ENCODE results near the gene MBD3L3. TPM values are rescaled to one million over a fixed set of nuclear protein-coding genes. Genes with fewer than 3 reads are reported as not detected.

The MBD3L3 gene
- total RNA-seq, 1 experiment from 2014 or later, result not detected

DNA sequence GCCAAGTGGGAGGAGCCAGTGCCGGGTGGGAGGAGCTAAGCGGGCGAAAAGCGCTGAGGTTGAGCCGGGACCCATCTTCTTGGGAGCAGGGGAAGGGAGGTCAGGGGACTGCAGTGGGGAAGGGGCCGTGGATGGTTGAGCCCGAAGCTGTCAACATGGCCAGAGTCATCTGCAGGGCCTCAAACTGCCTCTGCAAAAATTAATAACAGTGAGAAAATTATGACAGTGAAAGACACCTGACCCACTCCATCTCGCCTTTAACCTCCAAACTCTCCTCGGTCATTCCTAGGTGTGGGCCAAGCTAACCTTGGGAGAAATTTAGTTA is 41.1 kb upstream of the MBD3L3 start:
- H3K4me1 Mint-ChIP-seq (ENCODE audit: low read depth, unreplicated experiment), result no peaks in the 10 kb centered on the region
- peaks cover 13% of the 10 kb centered on the region for H3K27me3 Mint-ChIP-seq (ENCODE audit: unreplicated experiment)
- no peak for DNase-seq
- no peak overlapping the region for H3K27ac Mint-ChIP-seq (ENCODE audit: unreplicated experiment)
- CTCF ChIA-PET, result interaction anchor here (0.6 to 1.0 kb wide), 3 partner anchors 130 to 254 kb away, joined by 4 read pairs; no protein-coding TSS in a partner anchor
- H3K9me3 Mint-ChIP-seq (ENCODE audit: low read depth, unreplicated experiment), result peaks cover 7% of the 10 kb centered on the region
- peaks cover 16% of the 10 kb centered on the region for H3K36me3 Mint-ChIP-seq (ENCODE audit: insufficient read depth, unreplicated experiment)
- TF ChIP-seq, protein P1, sequence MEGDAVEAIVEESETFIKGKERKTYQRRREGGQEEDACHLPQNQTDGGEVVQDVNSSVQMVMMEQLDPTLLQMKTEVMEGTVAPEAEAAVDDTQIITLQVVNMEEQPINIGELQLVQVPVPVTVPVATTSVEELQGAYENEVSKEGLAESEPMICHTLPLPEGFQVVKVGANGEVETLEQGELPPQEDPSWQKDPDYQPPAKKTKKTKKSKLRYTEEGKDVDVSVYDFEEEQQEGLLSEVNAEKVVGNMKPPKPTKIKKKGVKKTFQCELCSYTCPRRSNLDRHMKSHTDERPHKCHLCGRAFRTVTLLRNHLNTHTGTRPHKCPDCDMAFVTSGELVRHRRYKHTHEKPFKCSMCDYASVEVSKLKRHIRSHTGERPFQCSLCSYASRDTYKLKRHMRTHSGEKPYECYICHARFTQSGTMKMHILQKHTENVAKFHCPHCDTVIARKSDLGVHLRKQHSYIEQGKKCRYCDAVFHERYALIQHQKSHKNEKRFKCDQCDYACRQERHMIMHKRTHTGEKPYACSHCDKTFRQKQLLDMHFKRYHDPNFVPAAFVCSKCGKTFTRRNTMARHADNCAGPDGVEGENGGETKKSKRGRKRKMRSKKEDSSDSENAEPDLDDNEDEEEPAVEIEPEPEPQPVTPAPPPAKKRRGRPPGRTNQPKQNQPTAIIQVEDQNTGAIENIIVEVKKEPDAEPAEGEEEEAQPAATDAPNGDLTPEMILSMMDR (IDR thresholded peaks at IDR 0.05; ENCODE audit: unreplicated experiment), result no peak
- BruUV-seq (replicated peaks), result no TSS peak
- H3K4me3 Mint-ChIP-seq (ENCODE audit: low read depth, unreplicated experiment), result peak overlapping the region; percentile 86
- intact Hi-C loops (cut with micrococcal nuclease; ENCODE audit: unreplicated experiment), result no loop called here

DNA sequence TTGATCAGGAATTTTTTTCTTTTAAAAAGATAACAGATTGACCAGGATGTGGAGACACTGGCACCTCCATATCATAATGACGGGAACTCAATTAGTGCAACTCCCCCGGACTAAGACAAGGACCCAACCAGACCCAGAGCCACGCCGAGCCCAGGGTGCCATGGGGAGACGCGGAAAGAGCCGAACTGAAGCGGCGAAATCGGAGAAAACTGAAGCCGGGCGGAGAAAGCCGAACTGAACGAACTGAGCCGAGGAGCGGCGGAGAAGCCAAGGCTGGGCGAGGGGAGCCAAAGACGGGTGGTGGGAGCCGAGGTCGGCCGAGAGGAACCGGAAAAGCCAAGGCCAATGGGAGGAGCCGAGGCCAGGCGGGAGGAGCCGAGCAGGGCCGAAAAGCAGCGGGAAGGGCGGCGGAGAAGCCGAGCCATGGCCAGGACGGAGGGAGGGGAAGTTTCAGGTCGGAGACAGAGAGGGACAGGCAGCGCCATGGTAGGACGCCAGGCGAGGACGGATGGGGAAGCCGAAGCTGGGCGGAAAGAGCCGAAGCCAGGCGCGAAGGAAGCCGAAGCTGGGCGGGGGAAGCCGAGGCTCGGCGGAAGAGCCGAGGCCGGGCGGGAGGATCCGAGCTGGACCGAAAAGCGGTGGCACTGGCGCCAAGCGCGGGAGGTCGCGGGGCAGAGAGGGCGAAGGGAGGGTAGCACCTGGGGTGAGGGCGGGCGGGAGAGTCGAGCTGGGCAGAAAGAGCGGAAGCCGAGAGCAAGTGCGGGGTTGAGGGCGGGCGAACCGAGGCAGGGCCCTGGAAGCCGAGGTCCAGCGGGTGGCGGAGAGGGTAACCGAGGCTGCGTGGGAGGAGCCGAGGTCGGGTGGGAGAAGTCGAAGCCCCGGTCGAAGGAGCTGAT is 40.5 kb upstream of the MBD3L3 start:
- intact Hi-C loops (cut with micrococcal nuclease; ENCODE audit: unreplicated experiment), result no loop called here
- peak; percentile 85 for DNase-seq
- no peaks in the 10 kb centered on the region for H3K4me1 Mint-ChIP-seq (ENCODE audit: low read depth, unreplicated experiment)

DNA sequence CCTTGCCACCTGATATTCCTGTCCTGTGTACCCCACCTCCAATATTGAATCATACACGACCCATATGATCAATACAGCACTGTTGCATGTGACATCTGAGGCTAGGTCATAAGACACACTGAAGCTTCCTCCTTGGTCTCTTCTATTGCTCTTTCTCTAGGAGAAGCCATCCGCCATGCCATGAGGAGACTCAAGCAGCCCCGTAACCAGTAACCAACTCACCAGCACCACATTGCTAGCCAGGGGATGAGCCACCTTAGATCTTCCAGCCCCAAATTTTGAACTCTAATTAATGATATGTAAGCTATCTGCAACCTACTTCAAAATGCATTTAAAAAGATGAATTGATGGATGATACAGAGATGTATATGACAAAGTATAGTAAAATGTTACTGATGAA is 39.6 kb upstream of the MBD3L3 start:
- TF ChIP-seq, protein P1 (IDR thresholded peaks at IDR 0.05; ENCODE audit: unreplicated experiment), result no peak
- BruUV-seq (replicated peaks), result no TSS peak
- DNase-seq, result no peak
- Mint-ChIP-seq H3K4me1 (ENCODE audit: low read depth, unreplicated experiment) (no peaks in the 10 kb centered on the region), H3K27ac (ENCODE audit: unreplicated experiment) (peak overlapping the region; percentile 77), H3K9me3 (ENCODE audit: low read depth, unreplicated experiment) (peaks cover 7% of the 10 kb centered on the region), H3K4me3 (ENCODE audit: low read depth, unreplicated experiment) (peak overlapping the region; percentile 86), H3K36me3 (ENCODE audit: insufficient read depth, unreplicated experiment) (peaks cover 16% of the 10 kb centered on the region), H3K27me3 (ENCODE audit: unreplicated experiment) (peaks cover 13% of the 10 kb centered on the region)
- CTCF ChIA-PET, result interaction anchor here (0.6 kb wide), 1 partner anchor 29 kb away, joined by 3 read pairs; the partner anchor contains the start of gene ZNF557
- intact Hi-C loops (cut with micrococcal nuclease; ENCODE audit: unreplicated experiment), result no loop called here

More for the DNA sequence above, 40.5 kb upstream of the MBD3L3 start:
- BruUV-seq (replicated peaks), result TSS peak; percentile 71
- Mint-ChIP-seq H3K4me3 (ENCODE audit: low read depth, unreplicated experiment) (peak overlapping the region; percentile 86), H3K9me3 (ENCODE audit: low read depth, unreplicated experiment) (peaks cover 7% of the 10 kb centered on the region), H3K27me3 (ENCODE audit: unreplicated experiment) (peaks cover 13% of the 10 kb centered on the region), H3K27ac (ENCODE audit: unreplicated experiment) (peak overlapping the region; percentile 77), H3K36me3 (ENCODE audit: insufficient read depth, unreplicated experiment) (peaks cover 16% of the 10 kb centered on the region)
- TF ChIP-seq, protein P1 (IDR thresholded peaks at IDR 0.05; ENCODE audit: unreplicated experiment), result no peak
- CTCF ChIA-PET, result interaction anchor here (0.6 to 1.0 kb wide), 3 partner anchors 130 to 255 kb away, joined by 4 read pairs; no protein-coding TSS in a partner anchor

DNA sequence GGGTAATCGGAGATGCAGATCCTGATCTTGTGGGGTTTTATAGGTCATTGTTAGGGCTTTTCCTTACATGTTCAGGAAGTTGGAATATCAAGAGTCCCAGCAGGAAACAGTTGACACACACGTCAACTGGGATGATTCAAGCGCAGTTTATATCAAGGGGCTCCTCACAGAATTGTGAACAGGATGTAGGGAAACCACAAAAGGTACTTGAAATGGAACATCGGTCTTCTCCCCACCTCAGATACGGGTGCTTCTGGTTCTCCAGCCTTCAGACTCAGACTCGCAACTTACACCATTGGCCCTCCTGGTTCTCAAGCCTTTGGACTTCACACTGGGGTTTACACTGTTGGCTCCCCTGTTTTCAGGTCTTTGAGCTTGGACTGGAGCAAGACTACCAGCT is 30.5 kb upstream of the MBD3L3 start:
- Mint-ChIP-seq H3K9me3 (ENCODE audit: low read depth, unreplicated experiment) (peaks cover 3% of the 10 kb centered on the region), H3K36me3 (ENCODE audit: insufficient read depth, unreplicated experiment) (peaks cover 12% of the 10 kb centered on the region), H3K4me3 (ENCODE audit: low read depth, unreplicated experiment) (no peak overlapping the region), H3K4me1 (ENCODE audit: low read depth, unreplicated experiment) (no peaks in the 10 kb centered on the region), H3K27me3 (ENCODE audit: unreplicated experiment) (no peaks in the 10 kb centered on the region), H3K27ac (ENCODE audit: unreplicated experiment) (no peak overlapping the region)
- no TSS peak for BruUV-seq (replicated peaks)
- no peak for DNase-seq
- CTCF ChIA-PET, result no interaction called here
- intact Hi-C loops (cut with micrococcal nuclease; ENCODE audit: unreplicated experiment), result no loop called here
- TF ChIP-seq, protein P1 (IDR thresholded peaks at IDR 0.05; ENCODE audit: unreplicated experiment), result no peak
